HEK293 (cell line): ENCODE results near the gene RNPS1.

Experiments
- MZF1 ChIP-seq: fragments of 450-650 bp; formaldehyde crosslinking; IDR thresholded peaks from 2 replicates; pipeline ENCODE4 v1.5.1; 2017; ENCODE audit warnings: missing biosample characterization, missing genetic modification characterization, borderline replicate concordance
- SCRT1 ChIP-seq: fragments of 450-650 bp; formaldehyde crosslinking; IDR thresholded peaks from 2 replicates; pipeline ENCODE4 v1.5.1; 2016; ENCODE audit warnings: missing biosample characterization, missing genetic modification characterization, borderline replicate concordance
- ZEB2 ChIP-seq: fragments of 450-650 bp; formaldehyde crosslinking; IDR thresholded peaks from 2 replicates; pipeline ENCODE4 v1.5.1; 2016; ENCODE audit warnings: missing biosample characterization, missing genetic modification characterization
- ZNF146 ChIP-seq: fragments of 450-650 bp; formaldehyde crosslinking; IDR thresholded peaks from 2 replicates; pipeline ENCODE4 v1.5.1; 2016; ENCODE audit warnings: missing biosample characterization, missing genetic modification characterization
- ZNF155 ChIP-seq: fragments of 450-650 bp; formaldehyde crosslinking; IDR thresholded peaks from 2 replicates; pipeline ENCODE4 v1.5.1; 2016; ENCODE audit warnings: missing biosample characterization, missing genetic modification characterization
- ZNF354C ChIP-seq: fragments of 450-650 bp; formaldehyde crosslinking; IDR thresholded peaks from 2 replicates; pipeline ENCODE4 v1.5.1; 2016; ENCODE audit warnings: missing biosample characterization, missing genetic modification characterization, low read depth, borderline replicate concordance
- TF ChIP-seq, protein P1 (sequence below): fragments of 450-650 bp; formaldehyde crosslinking; IDR thresholded peaks from 2 replicates; pipeline ENCODE4 v1.5.1; 2016; ENCODE audit warnings: missing biosample characterization, missing genetic modification characterization
- TF ChIP-seq, protein P2 (sequence below): fragments of 450-650 bp; formaldehyde crosslinking; IDR thresholded peaks from 2 replicates; pipeline ENCODE4 v1.5.1; 2016; ENCODE audit warnings: missing biosample characterization, missing genetic modification characterization, low read depth
- TF ChIP-seq, protein P3 (sequence below): fragments of 450-650 bp; formaldehyde crosslinking; IDR thresholded peaks from 2 replicates; pipeline ENCODE4 v1.5.1; 2017; ENCODE audit warnings: missing biosample characterization, missing genetic modification characterization
- TF ChIP-seq, protein P4 (sequence below): fragments of 450-650 bp; formaldehyde crosslinking; IDR thresholded peaks from 2 replicates; pipeline ENCODE4 v1.5.1; 2017; ENCODE audit warnings: missing biosample characterization, mild to moderate bottlenecking, missing genetic modification characterization, moderate library complexity

DNA sequence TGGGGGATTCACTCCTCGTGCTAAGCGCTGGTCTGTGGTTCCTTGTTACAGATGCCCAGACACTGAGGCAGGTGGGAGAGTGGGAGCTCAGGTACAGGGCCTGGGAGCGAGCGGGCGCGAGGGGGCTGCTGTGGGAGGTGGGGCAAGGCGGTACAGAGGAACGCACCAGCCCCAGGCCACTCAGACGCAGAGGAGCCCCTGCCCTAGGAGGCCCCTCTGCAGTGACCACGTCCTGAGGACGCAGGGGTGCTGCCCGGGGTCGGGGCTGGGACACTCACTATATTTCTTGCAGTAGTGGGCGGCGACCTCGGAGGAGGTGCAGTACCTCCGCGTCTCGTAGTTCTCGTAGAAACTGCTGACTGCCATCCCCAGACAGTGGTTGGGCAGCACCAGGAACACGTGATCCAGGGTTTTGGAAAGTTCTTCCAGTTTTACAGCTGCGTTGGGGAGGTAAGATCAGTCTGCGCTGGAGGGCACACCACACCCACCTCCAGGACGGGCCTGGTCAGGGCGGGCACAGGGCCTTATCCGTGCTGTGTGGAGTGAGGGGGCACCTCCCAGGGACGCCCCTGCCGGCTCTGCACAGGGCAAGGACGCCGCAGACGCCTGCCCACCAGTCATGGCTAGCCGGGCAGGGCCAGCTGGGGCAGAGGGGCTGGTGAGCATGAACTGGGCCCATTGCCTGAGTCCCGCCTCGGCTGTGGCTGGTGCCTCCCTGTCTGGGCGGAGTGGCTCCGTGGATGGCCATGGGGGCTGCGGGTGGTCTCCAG, 16.3 kb upstream of the RNPS1 start:
- TF ChIP-seq SCRT1 (no peak), ZNF146 (tag by site-specific recombination) (no peak), ZEB2 (tag by site-specific recombination) (no peak), ZNF354C (no peak), ZNF155 (tag by site-specific recombination) (no peak), MZF1 (tag by site-specific recombination) (no peak)
- TF ChIP-seq, protein P1, sequence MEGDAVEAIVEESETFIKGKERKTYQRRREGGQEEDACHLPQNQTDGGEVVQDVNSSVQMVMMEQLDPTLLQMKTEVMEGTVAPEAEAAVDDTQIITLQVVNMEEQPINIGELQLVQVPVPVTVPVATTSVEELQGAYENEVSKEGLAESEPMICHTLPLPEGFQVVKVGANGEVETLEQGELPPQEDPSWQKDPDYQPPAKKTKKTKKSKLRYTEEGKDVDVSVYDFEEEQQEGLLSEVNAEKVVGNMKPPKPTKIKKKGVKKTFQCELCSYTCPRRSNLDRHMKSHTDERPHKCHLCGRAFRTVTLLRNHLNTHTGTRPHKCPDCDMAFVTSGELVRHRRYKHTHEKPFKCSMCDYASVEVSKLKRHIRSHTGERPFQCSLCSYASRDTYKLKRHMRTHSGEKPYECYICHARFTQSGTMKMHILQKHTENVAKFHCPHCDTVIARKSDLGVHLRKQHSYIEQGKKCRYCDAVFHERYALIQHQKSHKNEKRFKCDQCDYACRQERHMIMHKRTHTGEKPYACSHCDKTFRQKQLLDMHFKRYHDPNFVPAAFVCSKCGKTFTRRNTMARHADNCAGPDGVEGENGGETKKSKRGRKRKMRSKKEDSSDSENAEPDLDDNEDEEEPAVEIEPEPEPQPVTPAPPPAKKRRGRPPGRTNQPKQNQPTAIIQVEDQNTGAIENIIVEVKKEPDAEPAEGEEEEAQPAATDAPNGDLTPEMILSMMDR (tag by site-specific recombination): no peak
- TF ChIP-seq, protein P2, sequence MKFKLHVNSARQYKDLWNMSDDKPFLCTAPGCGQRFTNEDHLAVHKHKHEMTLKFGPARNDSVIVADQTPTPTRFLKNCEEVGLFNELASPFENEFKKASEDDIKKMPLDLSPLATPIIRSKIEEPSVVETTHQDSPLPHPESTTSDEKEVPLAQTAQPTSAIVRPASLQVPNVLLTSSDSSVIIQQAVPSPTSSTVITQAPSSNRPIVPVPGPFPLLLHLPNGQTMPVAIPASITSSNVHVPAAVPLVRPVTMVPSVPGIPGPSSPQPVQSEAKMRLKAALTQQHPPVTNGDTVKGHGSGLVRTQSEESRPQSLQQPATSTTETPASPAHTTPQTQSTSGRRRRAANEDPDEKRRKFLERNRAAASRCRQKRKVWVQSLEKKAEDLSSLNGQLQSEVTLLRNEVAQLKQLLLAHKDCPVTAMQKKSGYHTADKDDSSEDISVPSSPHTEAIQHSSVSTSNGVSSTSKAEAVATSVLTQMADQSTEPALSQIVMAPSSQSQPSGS (tag by site-specific recombination): no peak
- TF ChIP-seq, protein P3, sequence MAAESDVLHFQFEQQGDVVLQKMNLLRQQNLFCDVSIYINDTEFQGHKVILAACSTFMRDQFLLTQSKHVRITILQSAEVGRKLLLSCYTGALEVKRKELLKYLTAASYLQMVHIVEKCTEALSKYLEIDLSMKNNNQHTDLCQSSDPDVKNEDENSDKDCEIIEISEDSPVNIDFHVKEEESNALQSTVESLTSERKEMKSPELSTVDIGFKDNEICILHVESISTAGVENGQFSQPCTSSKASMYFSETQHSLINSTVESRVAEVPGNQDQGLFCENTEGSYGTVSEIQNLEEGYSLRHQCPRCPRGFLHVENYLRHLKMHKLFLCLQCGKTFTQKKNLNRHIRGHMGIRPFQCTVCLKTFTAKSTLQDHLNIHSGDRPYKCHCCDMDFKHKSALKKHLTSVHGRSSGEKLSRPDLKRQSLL (tag by site-specific recombination): no peak
- TF ChIP-seq, protein P4, sequence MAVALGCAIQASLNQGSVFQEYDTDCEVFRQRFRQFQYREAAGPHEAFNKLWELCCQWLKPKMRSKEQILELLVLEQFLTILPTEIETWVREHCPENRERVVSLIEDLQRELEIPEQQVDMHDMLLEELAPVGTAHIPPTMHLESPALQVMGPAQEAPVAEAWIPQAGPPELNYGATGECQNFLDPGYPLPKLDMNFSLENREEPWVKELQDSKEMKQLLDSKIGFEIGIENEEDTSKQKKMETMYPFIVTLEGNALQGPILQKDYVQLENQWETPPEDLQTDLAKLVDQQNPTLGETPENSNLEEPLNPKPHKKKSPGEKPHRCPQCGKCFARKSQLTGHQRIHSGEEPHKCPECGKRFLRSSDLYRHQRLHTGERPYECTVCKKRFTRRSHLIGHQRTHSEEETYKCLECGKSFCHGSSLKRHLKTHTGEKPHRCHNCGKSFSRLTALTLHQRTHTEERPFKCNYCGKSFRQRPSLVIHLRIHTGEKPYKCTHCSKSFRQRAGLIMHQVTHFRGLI (tag by site-specific recombination): no peak
